ENCODE results near the gene HCFC1. TPM values are rescaled to one million over a fixed set of nuclear protein-coding genes. Genes with fewer than 3 reads are reported as not detected.
A peak's percentile ranks its signal among the peaks of the same experiment; 100 is the strongest.

The HCFC1 gene
- total and polyA plus RNA-seq, 2 of the 8 experiments (the other 6 are each of a cell fraction or from before 2014, with no cell fraction given), result 24.9 to 117 TPM

- ChIA-PET CTCF (ENCODE audit: partially characterized antibody) (interaction anchor here (0.6 to 1.9 kb wide), 3 partner anchors 9 to 14 kb away, joined by 3 to 9 read pairs (median 4); no protein-coding TSS in a partner anchor), POLR2A (ENCODE audit: partially characterized antibody) (interaction anchor here (0.6 to 2.8 kb wide), 5 partner anchors 12 to 130 kb away, joined by 3 to 12 read pairs (median 3); partner anchors contain the start of gene HCFC1)
- no peaks in the 10 kb centered on the region for H3K9me3 ChIP-seq (ENCODE audit: insufficient read depth in 2 of 2, low read depth in 1 of 2, low read length in 1 of 2)
- H3K14ac ChIP-seq (ENCODE audit: insufficient read length), result no peak overlapping the region
- peaks cover 0 to 8% (median 0%) of the 10 kb centered on the region in 4 experiments; a peak in 2 of 7 replicates for H3K4me1 ChIP-seq (replicated peaks in 1 of 4; ENCODE audit: control insufficient read depth in 3 of 4, insufficient read depth in 4 of 4, low read length in 3 of 4)
- H2BK12ac ChIP-seq (ENCODE audit: low read depth, low read length), result 0 out of 2 replicates have a peak overlapping the region, but pooled peaks have one; percentile 50
- H2BK20ac ChIP-seq (ENCODE audit: low read length), result no peak overlapping the region
- WGBS, 2 experiments (ENCODE audit: extremely low coverage in 1 of 2, insufficient coverage in 1 of 2, insufficient read length in 1 of 2, insufficient replicate concordance in 2 of 2, low coverage in 1 of 2, low lambda C conversion rate in 2 of 2, missing lambda C conversion rate in 1 of 2), result 78% methylated on average over 5 of the region's 19 CpGs; no CpG with 5 or more reads in 1 of the 2 experiments
- no peak overlapping the region for H4K5ac ChIP-seq (ENCODE audit: insufficient read length, low read depth, low read length)
- FAIRE-seq (no peak), DNase-seq (ENCODE audit: low read depth in 1 of 2, low spot score in 2 of 2) (no peak)
- no peaks in the 10 kb centered on the region for H3K27me3 ChIP-seq (replicated peaks in 1 of 4; ENCODE audit: control insufficient read depth in 3 of 4, extremely low read depth in 1 of 4, insufficient read depth in 3 of 4, low read length in 3 of 4)
- no peak overlapping the region for H3K18ac ChIP-seq (ENCODE audit: extremely low read depth, low read length)
- H3K23ac ChIP-seq (ENCODE audit: insufficient read length), result no peak overlapping the region
- H4K20me1 ChIP-seq (replicated peaks in 1 of 2; ENCODE audit: control insufficient read depth in 1 of 2, insufficient read depth in 2 of 2, low read length in 2 of 2), result no peaks in the 10 kb centered on the region
- no peak overlapping the region for H2BK15ac ChIP-seq (ENCODE audit: low read length)
- H2BK120ac ChIP-seq (replicated peaks; ENCODE audit: low read depth, low read length), result no peak overlapping the region
- H3K27ac ChIP-seq (ENCODE audit: low read depth, low read length), result no peak overlapping the region
- H2BK5ac ChIP-seq (ENCODE audit: low read depth, low read length), result peak overlapping the region; percentile 66; the same call in 1 of the 2 replicates
- no peaks in the 10 kb centered on the region for H3K79me1 ChIP-seq (ENCODE audit: low read depth, low read length)
- no peaks in the 10 kb centered on the region for H3K79me2 ChIP-seq (ENCODE audit: control insufficient read depth in 1 of 2, insufficient read depth in 2 of 2, low read length in 2 of 2)
- no peak overlapping the region for H2AFZ ChIP-seq (ENCODE audit: low read length)
- H3K36me3 ChIP-seq (ENCODE audit: control insufficient read depth in 2 of 4, insufficient read depth in 4 of 4, low read length in 3 of 4), result no peaks in the 10 kb centered on the region
- no peak overlapping the region for H3K9ac ChIP-seq (replicated peaks in 1 of 4; ENCODE audit: extremely low read depth in 1 of 4, low read depth in 3 of 4, low read length in 3 of 4)
- no peak overlapping the region for H3K56ac ChIP-seq (replicated peaks; ENCODE audit: insufficient read length, low read depth, low read length)
- no peak overlapping the region for H4K8ac ChIP-seq (ENCODE audit: extremely low read depth, insufficient read depth, low read length)
- H2AK5ac ChIP-seq (ENCODE audit: low read depth, low read length), result no peak overlapping the region
- H3K4me3 ChIP-seq (ENCODE audit: extremely low read depth in 1 of 4, insufficient read depth in 2 of 4, low read depth in 3 of 4, low read length in 4 of 4), result no peak overlapping the region
- no peaks in the 10 kb centered on the region; the same call in 1 of the 2 replicates for H3K23me2 ChIP-seq (ENCODE audit: low read depth, low read length)
- H3K4ac ChIP-seq (replicated peaks; ENCODE audit: insufficient read length, low read depth, low read length), result no peak overlapping the region
- H3K4me2 ChIP-seq (ENCODE audit: insufficient read depth in 1 of 2, low read depth in 2 of 2, low read length in 2 of 2), result no peak overlapping the region
- no peak overlapping the region for H4K91ac ChIP-seq (replicated peaks; ENCODE audit: insufficient read length, low read length)
- TF ChIP-seq KDM5A (IDR thresholded peaks at IDR 0.05; ENCODE audit: low read length) (no peak), TEAD4 (IDR thresholded peaks at IDR 0.05; ENCODE audit: low read depth, low read length) (no peak), SIRT6 (IDR thresholded peaks at IDR 0.05; ENCODE audit: low read length) (no peak), HDAC6 (IDR thresholded peaks at IDR 0.05; ENCODE audit: low read depth, low read length) (no peak), RXRA (IDR thresholded peaks at IDR 0.05; ENCODE audit: insufficient read depth, low read depth, low read length) (no peak), JUND (IDR thresholded peaks at IDR 0.05; ENCODE audit: low read length) (no peak), ZNF274 (IDR thresholded peaks at IDR 0.05; ENCODE audit: borderline replicate concordance, extremely low read depth, low read length) (no peak), SP4 (IDR thresholded peaks at IDR 0.05; ENCODE audit: low read length) (no peak), EZH2 (IDR thresholded peaks at IDR 0.05; ENCODE audit: low read depth, low read length, severe bottlenecking) (no peak), MAX (IDR thresholded peaks at IDR 0.05) (no peak), CTBP2 (IDR thresholded peaks at IDR 0.05; ENCODE audit: borderline replicate concordance, insufficient read depth, insufficient read length, low read length) (no peak), RAD21 (IDR thresholded peaks at IDR 0.05 in 1 of 2, conservative IDR thresholded peaks at IDR 0.05 in 1 of 2; ENCODE audit: low read depth in 2 of 2, low read length in 2 of 2) (no peak)
Observed at GRCh38 chrX:153999359-154000037, 27.9 kb upstream of the HCFC1 start.
